DMS153 treated with DMSO at 0.1 percent for 48 hours (cell line): ENCODE measurements around the gene RMP24.
"Not testable (repeated sequence)": the region's sequence is repeated elsewhere in the genome, so short reads cannot be mapped to it uniquely, and the experiment has no call there.

Experiments
- DNase-seq: peaks from one replicate; lab custom pipeline; 2025; ENCODE audit not compliant: unreplicated experiment; lab: John Stamatoyannopoulos, UW

The RMP24 gene

GRCh38 chr18:35967866-35968265, 4.6 kb upstream of the RMP24 start:
- not testable (repeated sequence) for DNase-seq

DNA sequence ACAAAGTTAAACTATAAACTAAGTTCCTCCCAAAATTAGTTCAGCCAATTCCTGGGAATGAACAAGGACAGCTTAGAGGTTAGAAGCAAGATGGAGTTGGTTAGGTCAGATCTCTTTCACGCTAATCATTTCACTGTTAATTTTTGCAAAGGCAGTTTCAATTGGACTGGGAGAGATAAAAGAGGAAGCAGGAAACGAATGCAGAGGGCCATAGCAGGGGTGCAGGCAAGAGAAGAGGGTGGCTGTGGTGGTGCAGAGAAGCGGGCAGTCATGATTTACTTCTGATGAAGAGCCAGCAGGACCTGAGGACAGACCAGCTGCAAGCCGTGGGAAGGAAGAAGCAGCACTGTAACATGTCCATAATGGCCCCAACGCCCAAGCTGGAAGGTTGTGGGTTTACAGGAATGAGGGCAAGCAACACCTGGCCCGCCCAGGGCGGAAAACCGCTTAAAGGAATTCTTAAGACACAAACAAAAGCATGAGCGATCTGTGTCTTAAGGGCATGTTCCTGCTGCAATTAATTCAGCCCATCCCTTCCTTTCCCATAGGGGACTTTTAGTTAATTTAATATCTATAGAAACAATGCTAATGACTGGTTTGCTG, 4.1 kb upstream of the RMP24 start:
- DNase-seq = no peak

DNA sequence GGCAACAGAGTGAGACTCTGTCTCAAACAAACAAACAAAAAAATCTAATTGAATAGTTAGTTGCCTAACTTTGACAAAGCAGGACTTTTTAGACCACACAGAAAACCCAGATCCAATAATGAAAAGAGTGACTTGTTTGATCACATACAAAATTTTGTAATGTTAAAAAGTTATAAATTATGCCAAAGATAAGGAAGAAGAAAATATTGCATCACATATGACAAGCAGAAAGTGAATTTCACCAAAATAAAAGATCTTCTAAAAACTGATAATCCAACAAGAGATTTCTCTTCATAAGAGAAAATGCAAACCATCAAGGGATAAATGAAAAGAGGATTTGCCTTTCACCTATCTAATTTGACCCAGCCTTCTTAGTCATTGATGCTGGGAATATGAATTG, 2.8 kb upstream of the RMP24 start:
- DNase-seq = no peak

DNA sequence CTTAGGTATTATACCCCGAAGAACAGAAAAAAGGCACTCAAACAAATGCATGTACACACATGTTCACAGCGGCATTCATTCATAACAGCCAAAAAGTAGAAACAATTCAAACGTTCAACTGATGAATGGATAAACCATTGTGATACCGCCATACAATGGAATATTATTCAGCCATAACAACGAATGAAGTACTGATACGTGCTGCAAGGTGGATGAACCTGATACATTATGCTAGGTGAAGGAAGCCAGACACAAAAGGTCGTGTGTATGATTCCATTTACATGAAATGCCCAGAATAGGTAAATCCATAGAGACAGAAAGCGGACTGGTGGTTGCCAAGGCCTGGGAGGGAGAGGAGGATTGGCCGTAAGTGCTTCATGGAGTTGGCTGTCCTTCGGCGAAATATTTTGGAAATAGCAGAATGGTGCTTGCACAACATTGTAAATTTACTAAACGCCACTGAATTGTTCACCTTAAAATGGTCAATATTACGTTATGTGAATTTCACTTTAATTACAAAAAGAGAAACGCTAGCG, 750 bp upstream of the RMP24 start:
- peak; percentile 49 for DNase-seq

DNA sequence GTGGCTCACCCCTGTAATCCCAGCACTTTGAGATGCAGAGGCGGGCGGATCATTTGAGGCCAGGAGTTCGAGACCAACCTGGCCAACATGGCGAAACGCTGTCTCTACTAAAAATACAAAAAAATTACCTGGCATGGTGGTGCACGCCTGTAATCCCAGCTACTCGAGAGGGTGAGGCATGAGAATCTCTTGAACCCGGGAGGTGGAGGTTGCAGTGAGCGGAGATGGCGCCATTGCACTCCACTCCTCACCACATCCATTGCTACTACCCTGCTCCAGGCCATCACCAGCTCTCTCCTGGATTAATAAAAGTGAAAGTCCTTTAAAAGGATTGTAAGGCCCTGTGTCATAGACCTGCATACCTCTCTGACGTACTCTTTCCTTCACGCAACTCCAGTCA, 1.2 kb downstream of the RMP24 start:
- no peak for DNase-seq

DNA sequence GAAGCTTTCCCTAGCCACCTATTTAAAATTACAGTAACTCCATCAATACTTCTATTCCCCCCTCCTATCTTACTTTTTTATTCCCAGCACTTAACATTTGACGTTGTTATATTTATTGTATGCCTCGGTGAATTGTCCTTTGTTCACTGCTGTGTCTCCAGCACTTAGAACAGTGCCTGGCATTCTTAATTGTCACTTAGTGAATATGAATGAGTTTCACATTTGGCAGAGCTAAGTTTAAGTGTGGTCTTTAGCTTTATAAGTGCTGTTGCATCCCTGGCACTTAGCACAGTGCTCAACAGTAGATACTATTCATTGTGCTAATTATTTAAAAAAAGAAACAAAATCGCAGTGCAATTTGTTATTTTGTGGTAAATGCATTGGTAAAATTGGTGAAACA, 1.7 kb downstream of the RMP24 start:
- DNase-seq = no peak

GRCh38 chr18:35979112-35979511, 6.6 kb downstream of the RMP24 start:
- no peak for DNase-seq

- no peak for DNase-seq
Measured at GRCh38 chr18:35982409-35983114, 10.1 kb downstream of the RMP24 start.

GRCh38 chr18:35983147-35983546, 10.7 kb downstream of the RMP24 start:
- DNase-seq = no peak

DNA sequence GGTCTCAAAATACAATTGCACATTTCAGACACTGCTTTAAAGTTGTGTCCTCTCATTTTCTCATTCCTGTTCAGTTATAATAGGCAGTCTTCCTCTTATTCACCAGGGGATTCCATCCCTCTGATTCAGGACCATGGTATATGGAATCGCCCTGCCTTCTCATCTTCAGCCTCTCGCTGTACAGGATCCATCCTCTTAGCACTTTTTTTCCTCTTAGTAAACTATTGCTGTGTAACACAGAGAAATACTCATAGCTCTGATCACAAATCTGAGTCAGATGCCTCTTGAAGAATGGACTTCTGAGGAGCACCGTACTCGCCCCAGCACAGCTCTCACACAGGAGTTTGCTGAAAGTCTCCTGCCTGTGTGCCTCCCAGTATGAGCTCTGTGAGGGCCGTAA, 11.3 kb downstream of the RMP24 start:
- no peak for DNase-seq

DNA sequence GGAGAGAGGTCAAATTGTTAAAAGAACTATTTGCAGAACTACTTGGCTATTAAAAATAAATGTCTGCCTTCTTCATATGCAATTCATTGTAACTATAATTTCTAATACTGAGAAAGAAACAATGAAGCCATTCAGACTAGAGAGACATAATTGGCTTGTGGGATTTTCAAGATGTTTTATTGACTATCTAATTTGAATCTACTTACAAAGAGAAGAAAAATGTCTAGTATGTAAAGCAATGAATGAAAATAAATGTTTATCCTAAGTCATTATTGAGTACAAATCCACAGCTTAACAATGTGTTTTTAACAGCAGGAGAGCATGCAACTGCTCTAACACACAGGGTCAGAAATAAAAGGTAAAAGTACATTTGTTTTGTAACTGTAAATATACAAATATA, 19.2 kb downstream of the RMP24 start:
- DNase-seq = no peak

DNA sequence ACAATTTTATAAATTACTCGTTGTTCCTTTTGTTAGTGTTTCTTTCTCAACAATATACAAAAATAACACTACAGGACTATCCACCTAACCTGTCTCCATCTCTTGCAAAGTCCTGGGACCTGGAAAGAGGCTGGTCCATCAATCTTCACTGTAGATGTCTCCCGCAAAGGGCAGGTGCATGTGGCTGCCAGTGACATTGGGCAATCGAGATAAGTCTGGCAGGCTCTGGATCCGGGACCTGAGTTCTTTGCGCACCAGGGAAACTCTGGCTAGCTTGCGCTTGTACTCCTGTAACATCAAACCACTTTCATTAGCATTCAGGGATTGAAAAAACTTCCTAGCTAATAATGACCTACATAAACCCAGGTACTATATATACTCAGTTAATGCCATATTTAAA, 20.5 kb downstream of the RMP24 start:
- DNase-seq = no peak

- DNase-seq = no peak
Measured at GRCh38 chr18:35998967-35999366, 26.5 kb downstream of the RMP24 start.

- no peak for DNase-seq
Measured at GRCh38 chr18:35999925-36000324, 27.4 kb downstream of the RMP24 start.

- DNase-seq = no peak
Measured at GRCh38 chr18:36006997-36007396, 34.5 kb downstream of the RMP24 start.

DNA sequence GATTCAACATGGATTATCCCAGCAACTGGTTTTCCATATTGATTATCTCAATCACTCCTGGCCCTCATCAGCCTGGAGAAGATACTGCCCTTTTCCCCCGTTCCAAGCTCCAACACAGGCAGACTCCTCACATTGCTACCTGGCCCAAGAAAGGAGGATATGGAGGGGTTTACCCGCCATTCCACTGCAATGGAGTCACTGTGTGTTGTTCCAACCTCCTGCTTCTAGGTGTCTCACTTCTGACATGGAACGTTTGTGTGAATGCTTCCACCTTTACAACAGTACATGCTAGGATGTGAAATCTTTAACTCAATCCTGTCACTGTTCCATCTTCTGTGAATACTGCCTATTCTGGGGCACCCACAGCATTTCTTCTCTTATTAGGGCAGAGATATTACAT, 36.7 kb downstream of the RMP24 start:
- DNase-seq = no peak

DNA sequence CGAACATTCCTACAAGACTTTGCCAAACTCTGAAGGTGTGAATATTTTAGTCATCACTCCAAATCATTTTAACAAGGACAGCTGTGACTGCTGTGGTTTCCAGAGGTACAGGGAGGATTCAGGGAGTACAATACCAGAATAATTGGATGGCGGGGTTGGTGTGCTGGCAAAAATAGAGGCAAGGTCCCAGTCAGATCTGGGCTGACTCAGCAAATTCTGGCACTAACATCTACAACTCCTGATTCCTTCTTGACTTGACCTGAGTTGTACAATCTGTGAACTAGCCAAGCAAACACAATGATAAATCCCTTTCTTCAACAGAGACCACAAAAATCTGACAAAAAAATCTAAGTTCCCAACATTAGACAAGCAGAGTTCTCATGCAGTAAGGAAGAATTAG, 40.4 kb downstream of the RMP24 start:
- no peak for DNase-seq

GRCh38 chr18:36015629-36016028, 43.1 kb downstream of the RMP24 start:
- DNase-seq = no peak

DNA sequence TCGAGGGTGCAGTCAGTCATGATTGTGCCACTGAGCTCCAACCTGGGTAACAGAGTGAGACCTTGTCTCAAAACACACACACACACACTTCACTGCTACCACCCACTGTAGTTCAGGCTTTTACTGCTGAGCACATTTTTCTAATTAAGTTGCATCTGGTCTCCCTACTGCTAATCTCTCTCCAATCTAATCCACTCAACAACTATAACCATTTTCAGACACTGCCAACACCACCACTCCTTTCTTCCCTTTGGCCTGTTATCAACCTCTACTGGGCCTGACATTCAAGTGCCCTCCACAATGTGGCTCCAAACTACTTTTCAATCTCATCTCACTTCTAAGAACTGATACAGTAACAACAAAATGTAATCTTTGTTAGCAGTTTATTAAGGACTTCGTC, 44.8 kb downstream of the RMP24 start:
- DNase-seq = no peak

GRCh38 chr18:36020174-36020711, 47.8 kb downstream of the RMP24 start:
- no peak for DNase-seq

GRCh38 chr18:36023336-36023735, 50.9 kb downstream of the RMP24 start:
- DNase-seq = no peak

DNA sequence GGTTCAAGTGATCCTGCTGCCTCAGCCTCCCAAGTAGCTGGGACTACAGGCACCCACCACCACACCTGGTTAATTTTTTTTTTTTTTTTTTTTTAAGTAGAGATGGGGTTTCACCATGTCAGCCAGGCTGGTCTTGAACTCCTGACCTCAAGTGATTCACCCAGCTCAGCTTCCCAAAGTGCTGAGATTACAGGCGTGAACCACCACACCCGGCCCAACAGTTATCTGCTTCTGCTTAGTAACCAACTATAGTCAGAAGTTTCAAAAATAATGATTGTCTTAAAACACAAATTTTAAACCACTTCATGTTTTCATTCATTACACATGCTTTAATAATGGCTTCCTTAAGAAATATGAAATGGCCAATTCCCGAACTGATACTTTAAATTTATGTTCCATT, 51.8 kb downstream of the RMP24 start:
- not testable (repeated sequence) for DNase-seq

DNA sequence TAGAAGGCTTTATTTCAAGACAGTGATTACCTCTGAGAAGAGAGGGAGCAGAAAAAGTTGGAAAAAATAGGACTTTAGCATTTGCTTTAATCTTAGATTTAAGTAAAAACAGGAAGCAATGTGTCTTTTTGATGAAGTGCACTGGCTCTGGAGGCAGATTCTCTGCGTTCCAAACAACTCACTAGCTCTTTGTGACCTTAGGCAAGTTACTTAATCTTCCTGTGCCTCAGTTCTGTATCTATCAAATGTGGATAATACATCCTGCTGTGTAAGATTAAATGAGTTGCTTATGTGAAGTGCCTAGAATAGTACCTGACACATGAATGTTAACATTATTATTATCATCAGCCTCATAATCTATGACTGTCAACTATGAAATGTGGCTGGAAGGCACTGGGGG, 52.5 kb downstream of the RMP24 start:
- DNase-seq = no peak
